Mucosa of stomach (tissue), 1 donor: Measurements from ENCODE around the gene SPRR1A.
"Not testable (repeated sequence)": the region's sequence is repeated elsewhere in the genome, so short reads cannot be mapped to it uniquely, and the experiment has no call there.

Experiments
- H3K27me3 ChIP-seq: one replicate; pipeline ENCODE4 v1.7.0; 2013; ENCODE audit warnings: mild to moderate bottlenecking, low read length; ENCODE audit not compliant: control insufficient read depth, insufficient read depth
- H3K36me3 ChIP-seq: one replicate; pipeline ENCODE4 v1.7.0; 2013; ENCODE audit warnings: low read length; ENCODE audit not compliant: control insufficient read depth, insufficient read depth
- H3K4me1 ChIP-seq: one replicate; pipeline ENCODE4 v1.7.0; 2013; ENCODE audit warnings: mild to moderate bottlenecking, low read length; ENCODE audit not compliant: control insufficient read depth, insufficient read depth
- H3K4me3 ChIP-seq: one replicate; pipeline ENCODE4 v1.7.0; 2013; ENCODE audit warnings: low read length
- H3K9ac ChIP-seq: one replicate; pipeline ENCODE4 v1.7.0; 2013; ENCODE audit warnings: mild to moderate bottlenecking, low read length, moderate library complexity
- H3K9me3 ChIP-seq: one replicate; pipeline ENCODE4 v1.7.0; 2013; ENCODE audit warnings: mild to moderate bottlenecking, low read length, moderate library complexity; ENCODE audit not compliant: control insufficient read depth
- donor health status: Pancreatic carcinoma.

Gene SPRR1A

GRCh38 chr1:153001382-153001781 is 17.5 kb downstream of the SPRR1A start, which contains the start of gene SPRR3:
SPRR3 (plus strand) TSS chr1:153001749; CDS start chr1:153003021, 1,272 bp downstream.
- no peak within 1 kb of the TSS for H3K9ac ChIP-seq
- H3K27me3 ChIP-seq = peaks cover 5% of the 10 kb centered on the region
- no peaks in the 10 kb centered on the region for H3K9me3 ChIP-seq
- no peak within 1 kb of the TSS for H3K4me3 ChIP-seq
- H3K36me3 ChIP-seq = no peaks in the 10 kb centered on the region
- H3K4me1 ChIP-seq = no peaks in the 10 kb centered on the region

- not testable (repeated sequence) for H3K27me3 ChIP-seq, H3K4me3 ChIP-seq, H3K9me3 ChIP-seq, H3K36me3 ChIP-seq, H3K4me1 ChIP-seq, H3K9ac ChIP-seq
Measured at GRCh38 chr1:153011235-153011758, 27.4 kb downstream of the SPRR1A start.

- not testable (repeated sequence) for H3K9ac ChIP-seq, H3K27me3 ChIP-seq, H3K4me3 ChIP-seq, H3K4me1 ChIP-seq, H3K36me3 ChIP-seq, H3K9me3 ChIP-seq
Measured at GRCh38 chr1:153021829-153022228, 37.9 kb downstream of the SPRR1A start.

- H3K9me3 ChIP-seq, H3K4me3 ChIP-seq, H3K9ac ChIP-seq, H3K36me3 ChIP-seq, H3K27me3 ChIP-seq, H3K4me1 ChIP-seq: not testable (repeated sequence)
Measured at GRCh38 chr1:153022340-153022739, 38.5 kb downstream of the SPRR1A start.

GRCh38 chr1:153023109-153023508 is 39.2 kb downstream of the SPRR1A start:
- Histone ChIP-seq H3K9me3 (no peaks in the 10 kb centered on the region), H3K9ac (no peak overlapping the region), H3K4me3 (no peak overlapping the region), H3K36me3 (no peaks in the 10 kb centered on the region), H3K27me3 (no peaks in the 10 kb centered on the region), H3K4me1 (no peaks in the 10 kb centered on the region)

GRCh38 chr1:153024413-153024812 is 40.5 kb downstream of the SPRR1A start:
- H3K4me1 ChIP-seq = no peaks in the 10 kb centered on the region
- H3K36me3 ChIP-seq = no peaks in the 10 kb centered on the region
- H3K9me3 ChIP-seq = no peaks in the 10 kb centered on the region
- no peak overlapping the region for H3K9ac ChIP-seq
- H3K27me3 ChIP-seq = no peaks in the 10 kb centered on the region
- no peak overlapping the region for H3K4me3 ChIP-seq

- no peaks in the 10 kb centered on the region for H3K36me3 ChIP-seq
- no peak overlapping the region for H3K4me3 ChIP-seq
- no peak overlapping the region for H3K9ac ChIP-seq
- H3K9me3 ChIP-seq = no peaks in the 10 kb centered on the region
- no peaks in the 10 kb centered on the region for H3K27me3 ChIP-seq
- no peaks in the 10 kb centered on the region for H3K4me1 ChIP-seq
Measured at GRCh38 chr1:153025797-153026196, 41.9 kb downstream of the SPRR1A start.

GRCh38 chr1:153028766-153029165 is 44.9 kb downstream of the SPRR1A start:
- no peaks in the 10 kb centered on the region for H3K36me3 ChIP-seq
- no peaks in the 10 kb centered on the region for H3K9me3 ChIP-seq
- H3K9ac ChIP-seq = no peak overlapping the region
- H3K4me3 ChIP-seq = no peak overlapping the region
- H3K4me1 ChIP-seq = no peaks in the 10 kb centered on the region
- H3K27me3 ChIP-seq = no peaks in the 10 kb centered on the region

GRCh38 chr1:153030895-153031294 is 47.0 kb downstream of the SPRR1A start, which contains the start of gene SPRR1B:
SPRR1B (plus strand) TSS chr1:153031203; CDS start chr1:153032346, 1,143 bp downstream.
- Histone ChIP-seq H3K4me3 (no peak within 1 kb of the TSS), H3K36me3 (no peaks in the 10 kb centered on the region), H3K9me3 (no peaks in the 10 kb centered on the region), H3K9ac (no peak within 1 kb of the TSS), H3K4me1 (no peaks in the 10 kb centered on the region), H3K27me3 (no peaks in the 10 kb centered on the region)

- Histone ChIP-seq H3K9me3 (no peaks in the 10 kb centered on the region), H3K4me1 (no peaks in the 10 kb centered on the region), H3K9ac (no peak overlapping the region), H3K27me3 (no peaks in the 10 kb centered on the region), H3K36me3 (no peaks in the 10 kb centered on the region), H3K4me3 (no peak overlapping the region)
Measured at GRCh38 chr1:153032073-153032472, 48.2 kb downstream of the SPRR1A start.

GRCh38 chr1:153032677-153033308 is 48.9 kb downstream of the SPRR1A start:
- Histone ChIP-seq H3K27me3 (no peaks in the 10 kb centered on the region), H3K4me3 (no peak overlapping the region), H3K9ac (no peak overlapping the region)

GRCh38 chr1:153035211-153035610 is 51.3 kb downstream of the SPRR1A start:
- Histone ChIP-seq H3K27me3 (no peaks in the 10 kb centered on the region), H3K4me3 (no peak overlapping the region), H3K9ac (no peak overlapping the region), H3K9me3 (no peaks in the 10 kb centered on the region), H3K4me1 (no peaks in the 10 kb centered on the region), H3K36me3 (no peaks in the 10 kb centered on the region)

More at GRCh38 chr1:153032677-153033308, 48.9 kb downstream of the SPRR1A start:
- no peaks in the 10 kb centered on the region for H3K4me1 ChIP-seq
- H3K36me3 ChIP-seq = no peaks in the 10 kb centered on the region
- no peaks in the 10 kb centered on the region for H3K9me3 ChIP-seq
